ENCODE data around the gene S1PR2. TPM values are rescaled to one million over a fixed set of nuclear protein-coding genes. Genes with fewer than 3 reads are reported as not detected.
"Not testable (repeated sequence)": the region's sequence is repeated elsewhere in the genome, so short reads cannot be mapped to it uniquely, and the experiment has no call there.

Gene S1PR2
- total RNA-seq, 1 donor from 2014 or later, result 5.6 TPM

GRCh38 chr19:10237702-10238101 is 6.6 kb upstream of the S1PR2 start:
- Mint-ChIP-seq H3K4me3 (no peak overlapping the region), H3K36me3 (ENCODE audit: low read depth) (no peaks in the 10 kb centered on the region), H3K9me3 (no peaks in the 10 kb centered on the region), H3K27me3 (no peaks in the 10 kb centered on the region), H3K4me1 (peaks cover 48% of the 10 kb centered on the region), H3K27ac (peak overlapping the region; percentile 35)
- ChIA-PET POLR2A (interaction anchor here (0.6 to 2.2 kb wide), 5 partner anchors 12 to 141 kb away, joined by 4 to 15 read pairs (median 6); partner anchors contain the start of gene MRPL4), CTCF (no interaction called here)
- intact Hi-C loops (cut with micrococcal nuclease), result loop anchor here (2.0 to 10.0 kb wide), 6 partner anchors 33 to 857 kb away; partner anchors contain the start of genes ANGPTL6, CDKN2D, DNMT1 and ICAM1
- ATAC-seq (ENCODE audit: low read depth) (no peak), DNase-seq (no peak)
- no peak for TF ChIP-seq CTCF (IDR thresholded peaks at IDR 0.05)

GRCh38 chr19:10235409-10235808 is 4.3 kb upstream of the S1PR2 start:
- H3K4me3 Mint-ChIP-seq; H3K27me3 Mint-ChIP-seq; H3K9me3 Mint-ChIP-seq; DNase-seq; ATAC-seq (ENCODE audit: low read depth); H3K36me3 Mint-ChIP-seq (ENCODE audit: low read depth): not testable (repeated sequence)
- ChIA-PET POLR2A (interaction anchor here (0.7 to 4.9 kb wide), 16 partner anchors 10 to 361 kb away, joined by 3 to 18 read pairs (median 6); partner anchors contain the start of genes DNMT1, ICAM1, MRPL4 and PPAN), CTCF (interaction anchor here (1.0 to 1.9 kb wide), 5 partner anchors 11 to 115 kb away, joined by 3 to 14 read pairs (median 4); partner anchors contain the start of gene MRPL4)
- peak overlapping the region; percentile 98 for H3K27ac Mint-ChIP-seq
- H3K4me1 Mint-ChIP-seq, result peaks cover 60% of the 10 kb centered on the region
- intact Hi-C loops (cut with micrococcal nuclease), result loop anchor here (5.0 to 10.0 kb wide), 3 partner anchors 329 to 859 kb away; partner anchors contain the start of genes CDKN2D, ILF3 and KRI1

GRCh38 chr19:10235003-10235402 is 3.9 kb upstream of the S1PR2 start:
- POLR2A ChIA-PET, result interaction anchor here (2.0 to 4.9 kb wide), 5 partner anchors 10 to 190 kb away, joined by 6 to 18 read pairs (median 11); partner anchors contain the start of genes DNMT1 and PPAN

GRCh38 chr19:10233946-10234345 is 2.8 kb upstream of the S1PR2 start:
- H3K27ac Mint-ChIP-seq, result no peak overlapping the region
- intact Hi-C loops (cut with micrococcal nuclease), result loop anchor here (10.0 kb wide), 2 partner anchors 331 to 861 kb away; partner anchors contain the start of genes CDKN2D and KRI1
- TF ChIP-seq CTCF (IDR thresholded peaks at IDR 0.05), result no peak
- H3K36me3 Mint-ChIP-seq (ENCODE audit: low read depth), result no peaks in the 10 kb centered on the region
- DNase-seq (no peak), ATAC-seq (ENCODE audit: low read depth) (no peak)
- no peaks in the 10 kb centered on the region for H3K9me3 Mint-ChIP-seq
- CTCF ChIA-PET, result interaction anchor here (1.7 kb wide), 1 partner anchor 16 kb away, joined by 6 read pairs; no protein-coding TSS in a partner anchor
- peaks cover 61% of the 10 kb centered on the region for H3K4me1 Mint-ChIP-seq
- H3K4me3 Mint-ChIP-seq, result no peak overlapping the region
- POLR2A ChIA-PET, result interaction anchor here (0.6 to 4.9 kb wide), 3 partner anchors 9 to 39 kb away, joined by 3 to 18 read pairs (median 6); partner anchors contain the start of gene DNMT1
- H3K27me3 Mint-ChIP-seq, result no peaks in the 10 kb centered on the region

More at GRCh38 chr19:10235003-10235402, 3.9 kb upstream of the S1PR2 start:
- DNase-seq (no peak), ATAC-seq (ENCODE audit: low read depth) (no peak)
- Mint-ChIP-seq H3K36me3 (ENCODE audit: low read depth) (no peaks in the 10 kb centered on the region), H3K27ac (no peak overlapping the region), H3K9me3 (no peaks in the 10 kb centered on the region), H3K4me3 (no peak overlapping the region), H3K4me1 (peaks cover 58% of the 10 kb centered on the region), H3K27me3 (no peaks in the 10 kb centered on the region)
- CTCF ChIA-PET, result interaction anchor here (1.7 kb wide), 1 partner anchor 15 kb away, joined by 6 read pairs; no protein-coding TSS in a partner anchor
- intact Hi-C loops (cut with micrococcal nuclease), result loop anchor here (5.0 to 10.0 kb wide), 3 partner anchors 330 to 860 kb away; partner anchors contain the start of genes CDKN2D, ILF3 and KRI1
- no peak for TF ChIP-seq CTCF (IDR thresholded peaks at IDR 0.05)

GRCh38 chr19:10231612-10232228 is 589 bp upstream of the S1PR2 start:
- DNase-seq (no peak), ATAC-seq (ENCODE audit: low read depth) (no peak)
- intact Hi-C loops (cut with micrococcal nuclease), result loop anchor here (1.0 to 10.0 kb wide), 3 partner anchors 8 to 863 kb away; partner anchors contain the start of genes CDKN2D and KRI1
- Mint-ChIP-seq H3K4me3 (peak overlapping the region; percentile 75), H3K36me3 (ENCODE audit: low read depth) (no peaks in the 10 kb centered on the region), H3K27ac (no peak overlapping the region), H3K4me1 (peaks cover 53% of the 10 kb centered on the region), H3K9me3 (no peaks in the 10 kb centered on the region), H3K27me3 (no peaks in the 10 kb centered on the region)
- ChIA-PET POLR2A (interaction anchor here (0.6 to 1.3 kb wide), 5 partner anchors 8 to 136 kb away, joined by 3 to 10 read pairs (median 3); no protein-coding TSS in a partner anchor), CTCF (interaction anchor here (8.1 kb wide), 1 partner anchor 19 kb away, joined by 93 read pairs; the partner anchor contains the start of gene MRPL4)
- no peak for TF ChIP-seq CTCF (IDR thresholded peaks at IDR 0.05)
